AG04449 (cell line): Measurements from ENCODE around the gene ZDHHC6.

Experiments
- CTCF ChIA-PET: fragments of 350-600 bp; formaldehyde crosslinking; extraction: SDS; loops from one replicate; lab custom pipeline; 2021; ENCODE audit warnings: antibody characterized with exemption; lab: Yijun Ruan, JAX
- POLR2A ChIA-PET: fragments of 400-600, 350-600 bp; formaldehyde crosslinking; extraction: SDS; loops from one replicate; lab custom pipeline; 2020; ENCODE audit warnings: antibody characterized with exemption, inconsistent platforms; lab: Yijun Ruan, JAX
- DNase-seq: peaks from one replicate; pipeline ENCODE4 v3.0.0-alpha.2; 2010; ENCODE audit warnings: low read depth, low spot score
- H3K4me3 ChIP-seq: 2 replicates; pipeline ENCODE4 v1.5.1; 2011; ENCODE audit warnings: low read depth, mild to moderate bottlenecking, control low read depth, low read length
- CTCF ChIP-seq: IDR thresholded peaks from one replicate; pipeline ENCODE4 v1.5.1; 2011; ENCODE audit warnings: mild to moderate bottlenecking, moderate library complexity, low read length, control low read depth, inconsistent platforms; ENCODE audit not compliant: insufficient read depth; ENCODE audit errors: missing control alignments

Gene ZDHHC6

GRCh38 chr10:112446855-112447619 lies at the start of gene ZDHHC6, which contains the start of gene VTI1A:
Gene ZDHHC6, minus strand, starts transcription at chr10:112446914. Its CDS starts 1,478 bp downstream, at chr10:112445436.
Gene VTI1A, plus strand, starts transcription at chr10:112447215. Its CDS starts 159 bp downstream, at chr10:112447374.
- CTCF ChIA-PET, result interaction anchor here (1.1 to 2.9 kb wide), 3 partner anchors 12 to 25 kb away, joined by 3 to 13 read pairs (median 8); no protein-coding TSS in a partner anchor
- TF ChIP-seq CTCF, result peak; percentile 46
- no peak for DNase-seq
- POLR2A ChIA-PET, result interaction anchor here (0.7 to 1.2 kb wide), 4 partner anchors 9 to 1527 kb away, joined by 3 to 6 read pairs (median 4); no protein-coding TSS in a partner anchor
- H3K4me3 ChIP-seq, result peak within 1 kb of the TSS; percentile 94

GRCh38 chr10:112492736-112493135 lies 46.0 kb upstream of the ZDHHC6 start:
- DNase-seq, result no peak
- ChIA-PET CTCF (interaction anchor here (1.2 to 1.8 kb wide), 2 partner anchors 18 to 892 kb away, joined by 5 to 10 read pairs; no protein-coding TSS in a partner anchor), POLR2A (no interaction called here)
- no peak overlapping the region for H3K4me3 ChIP-seq
- TF ChIP-seq CTCF, result no peak

GRCh38 chr10:112491144-112491543 lies 44.4 kb upstream of the ZDHHC6 start:
- TF ChIP-seq CTCF, result no peak
- H3K4me3 ChIP-seq, result no peak overlapping the region
- POLR2A ChIA-PET, result no interaction called here
- CTCF ChIA-PET, result interaction anchor here (1.2 to 2.1 kb wide), 3 partner anchors 16 to 894 kb away, joined by 5 to 11 read pairs (median 10); no protein-coding TSS in a partner anchor
- no peak for DNase-seq

GRCh38 chr10:112490545-112490944 lies 43.8 kb upstream of the ZDHHC6 start:
- no peak for DNase-seq
- ChIA-PET POLR2A (no interaction called here), CTCF (interaction anchor here (1.2 to 2.1 kb wide), 2 partner anchors 16 to 18 kb away, joined by 4 to 11 read pairs; no protein-coding TSS in a partner anchor)

GRCh38 chr10:112487964-112488363 lies 41.2 kb upstream of the ZDHHC6 start:
- POLR2A ChIA-PET, result no interaction called here
- DNase-seq, result no peak
- H3K4me3 ChIP-seq, result no peak overlapping the region
- TF ChIP-seq CTCF, result no peak
- CTCF ChIA-PET, result interaction anchor here (1.8 kb wide), 1 partner anchor 16 kb away, joined by 9 read pairs; no protein-coding TSS in a partner anchor

More at GRCh38 chr10:112490545-112490944, 43.8 kb upstream of the ZDHHC6 start:
- H3K4me3 ChIP-seq, result no peak overlapping the region
- no peak for TF ChIP-seq CTCF

- CTCF ChIA-PET, result interaction anchor here (1.7 to 2.9 kb wide), 2 partner anchors 8 to 13 kb away, joined by 14 to 17 read pairs; no protein-coding TSS in a partner anchor
- no peak overlapping the region for H3K4me3 ChIP-seq
- no peak for TF ChIP-seq CTCF
- no peak for DNase-seq
- POLR2A ChIA-PET, result no interaction called here
Measured at GRCh38 chr10:112484399-112484798, 37.7 kb upstream of the ZDHHC6 start.
